Measurements from ENCODE around the gene SLC18A3. TPM values are rescaled to one million over a fixed set of nuclear protein-coding genes. Genes with fewer than 3 reads are reported as not detected.

SLC18A3 gene
- total RNA-seq, 5 donors from 2014 or later (not counting 1 experiment from before 2014, with no cell fraction given): not detected

- Mint-ChIP-seq H3K4me1 (peaks cover 11 to 16% (median 14%) of the 10 kb centered on the region in 3 donors), H3K27ac (no peak overlapping the region), H3K36me3 (no peaks in the 10 kb centered on the region), H3K9me3 (no peaks in the 10 kb centered on the region), H3K4me3 (no peak overlapping the region), H3K27me3 (peaks cover 23 to 34% of the 10 kb centered on the region in 2 donors)
- ATAC-seq (replicated peaks in 1 of 4) (no peak), DNase-seq (no peak)
- 53% methylated on average over 7 of the region's 18 CpGs for WGBS (ENCODE audit: insufficient coverage)
- no peaks in the 10 kb centered on the region for H3K36me3 ChIP-seq (ENCODE audit: control insufficient read depth in 2 of 2, extremely low read depth in 1 of 2, insufficient read depth in 1 of 2, low read length in 1 of 2)
- no peak overlapping the region for H3K27ac ChIP-seq (ENCODE audit: low read length)
- ChIA-PET CTCF (no interaction called here), POLR2A (no interaction called here)
- H3K4me3 ChIP-seq (ENCODE audit: control insufficient read depth in 1 of 2, extremely low read depth in 1 of 2, low read length in 1 of 2): no peak overlapping the region
- H3K4me1 ChIP-seq (ENCODE audit: control insufficient read depth in 1 of 2, extremely low read depth in 1 of 2, insufficient read depth in 2 of 2, low read length in 2 of 2): peaks cover 0 to 10% of the 10 kb centered on the region in 2 experiments
- H3K9me3 ChIP-seq: no peaks in the 10 kb centered on the region
- H3K27me3 ChIP-seq (replicated peaks in 1 of 2; ENCODE audit: control insufficient read depth in 2 of 2, extremely low read depth in 1 of 2, insufficient read depth in 2 of 2, low read length in 1 of 2): peaks cover 0 to 53% of the 10 kb centered on the region in 2 experiments
Measured at GRCh38 chr10:49647985-49648795, 38.1 kb downstream of the SLC18A3 start.

- DNase-seq (peak in 1 of 35 experiments; percentile 5), ATAC-seq (replicated peaks in 1 of 4) (peak in 1 of 4 experiments; percentile 32)
- H3K4me1 ChIP-seq (ENCODE audit: control insufficient read depth in 1 of 2, extremely low read depth in 1 of 2, insufficient read depth in 2 of 2, low read length in 2 of 2): peaks cover 0 to 10% of the 10 kb centered on the region in 2 experiments
- ChIA-PET CTCF (no interaction called here), POLR2A (no interaction called here)
- H3K9me3 ChIP-seq: no peaks in the 10 kb centered on the region
- no peak overlapping the region for H3K4me3 ChIP-seq (ENCODE audit: control insufficient read depth in 1 of 2, extremely low read depth in 1 of 2, low read length in 1 of 2)
- Mint-ChIP-seq H3K9me3 (no peaks in the 10 kb centered on the region), H3K27ac (no peak overlapping the region), H3K36me3 (no peaks in the 10 kb centered on the region), H3K4me3 (no peak overlapping the region), H3K27me3 (peaks cover 17 to 26% of the 10 kb centered on the region in 2 donors), H3K4me1 (peaks cover 11 to 16% (median 14%) of the 10 kb centered on the region in 3 donors)
- H3K36me3 ChIP-seq (ENCODE audit: control insufficient read depth in 2 of 2, extremely low read depth in 1 of 2, insufficient read depth in 1 of 2, low read length in 1 of 2): no peaks in the 10 kb centered on the region
- 10% methylated on average over 15 of the region's 17 CpGs for WGBS (ENCODE audit: insufficient coverage)
- H3K27ac ChIP-seq (ENCODE audit: low read length): no peak overlapping the region
- H3K27me3 ChIP-seq (replicated peaks in 1 of 2; ENCODE audit: control insufficient read depth in 2 of 2, extremely low read depth in 1 of 2, insufficient read depth in 2 of 2, low read length in 1 of 2): peaks cover 0 to 53% of the 10 kb centered on the region in 2 experiments
Measured at GRCh38 chr10:49649294-49649693, 39.2 kb downstream of the SLC18A3 start.

DNA sequence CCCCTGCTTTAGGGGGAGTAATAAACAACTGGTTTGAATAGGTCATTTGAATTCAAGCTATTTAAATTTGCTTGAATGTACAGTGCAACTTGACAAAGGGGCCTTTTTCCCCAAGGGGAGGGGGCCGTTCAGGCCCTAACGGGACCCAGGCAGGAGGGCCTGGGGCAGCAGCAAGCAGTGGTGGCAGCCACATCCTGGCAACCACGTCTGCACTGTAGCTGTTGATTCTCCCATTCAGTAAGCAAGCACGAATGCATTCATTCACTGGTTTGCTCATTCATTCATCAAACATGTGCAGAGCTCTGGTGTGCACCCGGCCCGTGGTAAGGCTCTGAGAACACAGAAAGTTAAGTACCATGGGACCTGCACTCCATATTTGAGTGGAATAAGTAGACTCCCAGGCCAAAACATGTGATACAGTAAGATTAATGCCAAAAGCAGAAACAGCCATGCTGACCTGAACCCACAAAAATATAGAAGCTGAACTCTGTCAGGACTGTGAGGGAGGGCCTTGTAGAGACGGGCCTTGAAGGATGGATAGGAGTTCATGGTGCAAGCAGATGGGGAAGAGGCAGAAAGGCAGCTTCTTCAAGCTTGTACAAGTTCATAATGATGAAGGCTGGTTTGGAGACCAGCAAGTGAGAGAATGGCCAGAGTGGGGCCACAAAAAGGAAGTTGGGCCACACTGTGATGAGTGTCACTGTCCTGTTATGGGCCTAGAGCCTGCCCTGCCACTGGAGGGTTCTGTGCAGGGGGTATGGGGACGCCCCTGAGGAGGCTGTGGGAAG, 40.0 kb downstream of the SLC18A3 start:
- H3K27me3 ChIP-seq (replicated peaks in 1 of 2; ENCODE audit: control insufficient read depth in 2 of 2, extremely low read depth in 1 of 2, insufficient read depth in 2 of 2, low read length in 1 of 2): peaks cover 0 to 51% of the 10 kb centered on the region in 2 experiments
- CTCF ChIA-PET: no interaction called here
- ATAC-seq (replicated peaks in 1 of 4) (no peak), DNase-seq (no peak)
- Mint-ChIP-seq H3K36me3 (no peaks in the 10 kb centered on the region), H3K9me3 (no peaks in the 10 kb centered on the region), H3K4me1 (peaks cover 11 to 16% (median 14%) of the 10 kb centered on the region in 3 donors), H3K27ac (no peak overlapping the region), H3K27me3 (peaks cover 12 to 18% of the 10 kb centered on the region in 2 donors), H3K4me3 (no peak overlapping the region)
- 35% methylated on average over 6 of the region's 8 CpGs for WGBS (ENCODE audit: insufficient coverage)
- H3K36me3 ChIP-seq (ENCODE audit: control insufficient read depth in 2 of 2, extremely low read depth in 1 of 2, insufficient read depth in 1 of 2, low read length in 1 of 2): no peaks in the 10 kb centered on the region
- peaks cover 0 to 10% of the 10 kb centered on the region in 2 experiments for H3K4me1 ChIP-seq (ENCODE audit: control insufficient read depth in 1 of 2, extremely low read depth in 1 of 2, insufficient read depth in 2 of 2, low read length in 2 of 2)
- no peak overlapping the region for H3K27ac ChIP-seq (ENCODE audit: low read length)
- no peaks in the 10 kb centered on the region for H3K9me3 ChIP-seq
- POLR2A ChIA-PET: no interaction called here
- H3K4me3 ChIP-seq (ENCODE audit: control insufficient read depth in 1 of 2, extremely low read depth in 1 of 2, low read length in 1 of 2): no peak overlapping the region

DNA sequence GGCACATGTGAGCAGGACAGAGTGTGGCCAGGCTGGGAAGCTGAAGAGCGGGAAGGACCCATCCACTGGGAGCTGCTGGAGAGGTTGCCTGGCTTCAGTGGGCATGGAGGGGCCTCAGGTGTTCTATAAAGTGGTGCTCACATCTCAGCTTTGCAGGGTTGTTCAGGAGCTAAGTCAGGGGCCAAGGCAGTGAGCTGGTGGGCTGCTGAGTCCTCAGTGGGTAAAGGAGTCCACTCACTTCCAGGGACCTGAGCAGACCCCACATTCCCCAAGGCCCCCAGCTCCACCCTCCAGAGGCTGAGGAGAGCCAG, 40.6 kb downstream of the SLC18A3 start:
- Mint-ChIP-seq H3K36me3 (no peaks in the 10 kb centered on the region), H3K4me1 (peaks cover 11 to 16% (median 14%) of the 10 kb centered on the region in 3 donors), H3K27me3 (peaks cover 12 to 18% of the 10 kb centered on the region in 2 donors), H3K9me3 (no peaks in the 10 kb centered on the region), H3K27ac (no peak overlapping the region), H3K4me3 (no peak overlapping the region)
- ChIA-PET CTCF (no interaction called here), POLR2A (no interaction called here)
- DNase-seq (no peak), ATAC-seq (replicated peaks in 1 of 4) (no peak)
- WGBS (ENCODE audit: insufficient coverage): no CpG with 5 or more reads among the region's 1 CpG
- H3K4me1 ChIP-seq (ENCODE audit: control insufficient read depth in 1 of 2, extremely low read depth in 1 of 2, insufficient read depth in 2 of 2, low read length in 2 of 2): peaks cover 0 to 10% of the 10 kb centered on the region in 2 experiments
- no peaks in the 10 kb centered on the region for H3K36me3 ChIP-seq (ENCODE audit: control insufficient read depth in 2 of 2, extremely low read depth in 1 of 2, insufficient read depth in 1 of 2, low read length in 1 of 2)
- H3K27me3 ChIP-seq (replicated peaks in 1 of 2; ENCODE audit: control insufficient read depth in 2 of 2, extremely low read depth in 1 of 2, insufficient read depth in 2 of 2, low read length in 1 of 2): peaks cover 0 to 50% of the 10 kb centered on the region in 2 experiments
- H3K27ac ChIP-seq (ENCODE audit: low read length): no peak overlapping the region
- no peak overlapping the region for H3K4me3 ChIP-seq (ENCODE audit: control insufficient read depth in 1 of 2, extremely low read depth in 1 of 2, low read length in 1 of 2)
- no peaks in the 10 kb centered on the region for H3K9me3 ChIP-seq

DNA sequence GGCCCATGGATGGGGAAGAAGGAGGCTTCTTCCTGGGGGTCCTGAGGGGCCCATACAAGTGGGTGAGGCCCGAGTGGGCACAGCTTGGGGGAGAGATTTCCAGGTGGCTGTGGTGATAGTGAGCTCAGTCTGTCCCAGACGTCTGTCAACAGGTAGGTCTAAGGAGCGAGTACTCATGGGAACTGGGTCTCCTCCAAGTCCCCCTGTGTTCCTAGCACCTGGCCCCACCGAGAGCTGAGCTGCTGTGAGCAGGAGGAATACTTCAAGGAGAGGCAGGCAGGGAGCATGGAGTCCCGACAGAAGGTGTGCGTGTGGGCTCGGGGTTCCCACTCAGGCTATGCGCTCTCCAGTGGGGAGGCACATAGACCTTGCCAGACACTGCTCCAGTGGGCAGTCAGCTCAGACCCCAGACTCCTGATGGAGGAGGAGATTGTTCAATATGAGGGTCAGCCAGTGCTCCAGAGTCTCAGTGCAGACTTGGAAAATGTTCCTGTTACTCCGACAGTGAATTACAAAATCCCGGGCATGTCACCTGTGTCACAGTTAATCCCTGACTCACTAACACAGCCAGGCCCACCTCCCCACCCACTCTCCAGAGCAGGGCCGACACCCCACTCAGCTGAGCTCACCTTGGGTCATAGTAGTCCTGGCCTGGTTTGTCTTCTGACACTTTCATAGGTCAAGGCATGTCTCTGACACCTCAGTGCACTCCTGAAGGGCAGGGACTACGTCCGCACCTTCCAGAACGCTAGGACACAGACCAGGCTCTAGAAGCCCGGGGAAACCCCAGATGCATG, 41.1 kb downstream of the SLC18A3 start:
- ATAC-seq (replicated peaks in 1 of 4) (no peak), DNase-seq (no peak)
- POLR2A ChIA-PET: no interaction called here
- Histone ChIP-seq H3K36me3 (ENCODE audit: control insufficient read depth in 2 of 2, extremely low read depth in 1 of 2, insufficient read depth in 1 of 2, low read length in 1 of 2) (no peaks in the 10 kb centered on the region), H3K4me1 (ENCODE audit: control insufficient read depth in 1 of 2, extremely low read depth in 1 of 2, insufficient read depth in 2 of 2, low read length in 2 of 2) (peaks cover 0 to 10% of the 10 kb centered on the region in 2 experiments), H3K27ac (ENCODE audit: low read length) (no peak overlapping the region), H3K9me3 (no peaks in the 10 kb centered on the region), H3K4me3 (ENCODE audit: control insufficient read depth in 1 of 2, extremely low read depth in 1 of 2, low read length in 1 of 2) (no peak overlapping the region), H3K27me3 (replicated peaks in 1 of 2; ENCODE audit: control insufficient read depth in 2 of 2, extremely low read depth in 1 of 2, insufficient read depth in 2 of 2, low read length in 1 of 2) (peaks cover 0 to 44% of the 10 kb centered on the region in 2 experiments)
- Mint-ChIP-seq H3K27ac (no peak overlapping the region), H3K36me3 (no peaks in the 10 kb centered on the region), H3K4me3 (no peak overlapping the region), H3K27me3 (peaks cover 12 to 18% of the 10 kb centered on the region in 2 donors), H3K9me3 (no peaks in the 10 kb centered on the region), H3K4me1 (peaks cover 11 to 16% (median 14%) of the 10 kb centered on the region in 3 donors)
- CTCF ChIA-PET: no interaction called here
- 81% methylated on average over 13 of the region's 15 CpGs for WGBS (ENCODE audit: insufficient coverage)

- CTCF ChIA-PET: no interaction called here
Measured at GRCh38 chr10:49651917-49652316, 41.8 kb downstream of the SLC18A3 start.

More at GRCh38 chr10:49651917-49652316, 41.8 kb downstream of the SLC18A3 start:
- peaks cover 0 to 6% (median 5%) of the 10 kb centered on the region in 3 donors for H3K9me3 Mint-ChIP-seq
- Histone ChIP-seq H3K27me3 (replicated peaks in 1 of 2; ENCODE audit: control insufficient read depth in 2 of 2, extremely low read depth in 1 of 2, insufficient read depth in 2 of 2, low read length in 1 of 2) (peaks cover 0 to 45% of the 10 kb centered on the region in 2 experiments), H3K4me1 (ENCODE audit: control insufficient read depth in 1 of 2, extremely low read depth in 1 of 2, insufficient read depth in 2 of 2, low read length in 2 of 2) (peaks cover 0 to 10% of the 10 kb centered on the region in 2 experiments), H3K4me3 (ENCODE audit: control insufficient read depth in 1 of 2, extremely low read depth in 1 of 2, low read length in 1 of 2) (no peak overlapping the region), H3K36me3 (ENCODE audit: control insufficient read depth in 2 of 2, extremely low read depth in 1 of 2, insufficient read depth in 1 of 2, low read length in 1 of 2) (no peaks in the 10 kb centered on the region), H3K27ac (ENCODE audit: low read length) (no peak overlapping the region), H3K9me3 (no peaks in the 10 kb centered on the region)
- no peak for ATAC-seq (replicated peaks in 1 of 4)
- WGBS (ENCODE audit: insufficient coverage): 80% methylated on average over 1 of the region's 2 CpGs
- no peak overlapping the region for H3K4me3 Mint-ChIP-seq
- no peak overlapping the region for H3K27ac Mint-ChIP-seq
- H3K4me1 Mint-ChIP-seq: peaks cover 11 to 16% (median 14%) of the 10 kb centered on the region in 3 donors
- no peaks in the 10 kb centered on the region for H3K36me3 Mint-ChIP-seq
- POLR2A ChIA-PET: no interaction called here
- peaks cover 16 to 21% of the 10 kb centered on the region in 2 donors for H3K27me3 Mint-ChIP-seq
- no peak for DNase-seq
